Ovary (tissue), 9 donors: ENCODE data around the gene ST8SIA6. TPM values are rescaled to one million over a fixed set of nuclear protein-coding genes. Genes with fewer than 3 reads are reported as not detected.

ENCODE experiments used
- DNase-seq, 5 donors: peaks; one replicate each; pipeline ENCODE4 v3.0.0-alpha.2; 2019 to 2020
- H3K27ac ChIP-seq, 2 donors: fragments of 200-600 bp; one replicate each; pipeline versions ENCODE4 v1.5.1 to v1.8.0; 2019 to 2022
- H3K27me3 ChIP-seq: fragments of 200-600 bp; one replicate; pipeline ENCODE4 v1.8.0; 2022
- H3K36me3 ChIP-seq: fragments of 200-600 bp; sonication (generic); one replicate; pipeline ENCODE4 v1.5.1; 2019
- H3K4me1 ChIP-seq: one replicate; pipeline ENCODE4 v1.8.1; 2013; ENCODE audit warnings: mild to moderate bottlenecking, moderate library complexity; ENCODE audit not compliant: insufficient read depth
- H3K4me3 ChIP-seq: fragments of 200-600 bp; sonication (generic); one replicate; pipeline ENCODE4 v1.5.1; 2017
- H3K9me3 ChIP-seq, 2 donors: fragments of 200-600 bp in 1 of 2; sonication (generic) in 1 of 2; one replicate each; pipeline versions ENCODE4 v1.5.1 to v1.8.1; 2013 to 2019; ENCODE audit warnings: mild to moderate bottlenecking in 1 of 2, moderate library complexity in 1 of 2
- CTCF ChIP-seq, 3 donors: fragments of 450-650 bp in 2 of 3; fragments of 200-600 bp in 1 of 3; IDR thresholded peaks; one replicate each; pipeline versions ENCODE4 v1.5.1 to v1.8.0; 2016 to 2022; ENCODE audit warnings: antibody characterized with exemption in 3 of 3, mild to moderate bottlenecking in 1 of 3
- EP300 ChIP-seq: sonication (generic); formaldehyde crosslinking; IDR thresholded peaks from one replicate; pipeline ENCODE4 v1.6.1; 2017; ENCODE audit warnings: antibody characterized with exemption
- POLR2A ChIP-seq: fragments of 450-650 bp; IDR thresholded peaks from one replicate; pipeline ENCODE4 v1.6.1; 2017; ENCODE audit warnings: antibody characterized with exemption, mild to moderate bottlenecking, moderate library complexity
- WGBS, 3 donors: extraction: QIAGEN DNeasy Blood & Tissue Kit in 1 of 3; methylation state at CpG; one replicate each; pipeline versions ENCODE4 v1.1.5 to v1.1.7; 2013 to 2017; 5-methylcytosine and 5-hydroxymethylcytosine counted together
- intact Hi-C, 4 donors: fragments of 100-400 bp; cut with DNase I; formaldehyde crosslinking; loops; one replicate each; pipeline versions ENCODE4 v1.11.0 to v1.15.1; 2022 to 2023
- polyA plus RNA-seq, 2 donors: library from polyadenylated mRNA; stranded (reverse); fragments of 200-250 nt in 1 of 2; fragments of 350-450 nt in 1 of 2; fragmentation: Illumina TruSeq in 1 of 2; extraction: RNeasy Lipid Tissue Mini Kit (QIAGEN cat#74804) in 1 of 2; gene quantifications; one replicate each; pipeline ENCODE4 v1.2.3, GENCODE V29; 2013 to 2014
- total RNA-seq, 7 donors: library from RNA; depleted of rRNA in 2 of 7; stranded (reverse); fragments of >200 nt in 2 of 7; fragmentation: NEBNext Ultra II Directional in 3 of 7; extraction: Animal tissue kit (Norgen Biotek cat#: 25700) in 3 of 7; gene quantifications; one replicate each; pipeline versions ENCODE4 v1.1.0 to v1.2.4, GENCODE V29; 2016 to 2023
- donor health status: DM: no; HTN: no; CAD: no; lungs with moderate emphysema.
- donor health status: DM: no; HTN: no; CAD: no.
- donor health status: Bipolar disorder and iron deficiency.
- donor health status: DM: yes; HTN: yes; CAD: no.
- donor health status: DM: no; HTN: no; CAD: no.
- donor health status: DM: yes; HTN: yes; CAD: no.

ST8SIA6 gene
- total and polyA plus RNA-seq, 9 donors, result 0.22 to 2.1 (median 0.95) TPM; not detected in 1

GRCh38 chr10:17479822-17480221, 25.4 kb upstream of the ST8SIA6 start:
- Histone ChIP-seq H3K36me3 (no peaks in the 10 kb centered on the region), H3K4me3 (no peak overlapping the region), H3K9me3 (no peaks in the 10 kb centered on the region), H3K27me3 (no peaks in the 10 kb centered on the region), H3K27ac (no peak overlapping the region), H3K4me1 (no peaks in the 10 kb centered on the region)
- no peak for TF ChIP-seq POLR2A
- WGBS, 3 donors, result 76 to 87% (median 81%) methylated on average over 3 of the region's 3 CpGs
- intact Hi-C loops, result no loop called here
- no peak for DNase-seq

DNA sequence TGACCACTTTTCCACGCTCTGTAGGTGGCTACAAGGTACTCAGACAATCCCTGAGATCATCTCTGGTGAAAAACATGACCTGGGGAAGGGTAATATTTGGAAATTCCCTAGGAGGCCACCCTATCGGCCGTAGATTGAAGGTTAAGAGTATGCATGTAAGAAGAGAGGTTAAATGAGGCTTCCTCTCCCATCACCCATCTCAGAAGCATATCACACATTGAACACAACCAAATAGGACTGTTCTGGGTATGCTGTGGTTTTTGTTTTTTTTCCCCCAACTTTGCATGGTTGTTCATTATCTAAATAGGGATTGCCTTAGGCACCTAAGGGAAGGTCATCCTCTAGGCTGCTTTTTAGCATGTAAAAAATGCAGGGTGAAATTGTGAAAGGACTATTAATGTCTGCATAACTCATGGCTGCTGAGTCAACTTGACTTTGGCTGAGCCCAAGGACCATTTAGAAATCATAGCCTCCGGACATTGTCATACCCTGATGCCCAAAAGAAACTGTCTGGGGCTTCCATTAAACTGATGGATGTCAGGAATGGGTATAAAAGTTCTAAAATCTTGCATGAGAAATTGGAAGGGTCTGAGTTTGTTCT, 24.7 kb upstream of the ST8SIA6 start:
- 91 to 93% (median 91%) methylated on average over 4 of the region's 4 CpGs for WGBS, 3 donors
- Histone ChIP-seq H3K36me3 (no peaks in the 10 kb centered on the region), H3K9me3 (no peaks in the 10 kb centered on the region), H3K4me1 (no peaks in the 10 kb centered on the region), H3K27ac (no peak overlapping the region), H3K27me3 (no peaks in the 10 kb centered on the region), H3K4me3 (no peak overlapping the region)
- TF ChIP-seq POLR2A, result no peak
- no peak for TF ChIP-seq EP300
- TF ChIP-seq CTCF (IDR thresholded peaks at IDR 0.05), result no peak
- intact Hi-C loops, result no loop called here
- DNase-seq, result no peak

- intact Hi-C loops, result no loop called here
- DNase-seq, result no peak
- H3K9me3 ChIP-seq, result no peaks in the 10 kb centered on the region
- no peaks in the 10 kb centered on the region for H3K27me3 ChIP-seq
- no peak overlapping the region for H3K4me3 ChIP-seq
- WGBS, 3 donors, result 96 to 100% (median 98%) methylated on average over 1 of the region's 1 CpG
- H3K27ac ChIP-seq, result no peak overlapping the region
- TF ChIP-seq EP300 (no peak), POLR2A (no peak), CTCF (IDR thresholded peaks at IDR 0.05) (no peak)
- no peaks in the 10 kb centered on the region for H3K4me1 ChIP-seq
- no peaks in the 10 kb centered on the region for H3K36me3 ChIP-seq
Observed at GRCh38 chr10:17476073-17476472, 21.7 kb upstream of the ST8SIA6 start.

DNA sequence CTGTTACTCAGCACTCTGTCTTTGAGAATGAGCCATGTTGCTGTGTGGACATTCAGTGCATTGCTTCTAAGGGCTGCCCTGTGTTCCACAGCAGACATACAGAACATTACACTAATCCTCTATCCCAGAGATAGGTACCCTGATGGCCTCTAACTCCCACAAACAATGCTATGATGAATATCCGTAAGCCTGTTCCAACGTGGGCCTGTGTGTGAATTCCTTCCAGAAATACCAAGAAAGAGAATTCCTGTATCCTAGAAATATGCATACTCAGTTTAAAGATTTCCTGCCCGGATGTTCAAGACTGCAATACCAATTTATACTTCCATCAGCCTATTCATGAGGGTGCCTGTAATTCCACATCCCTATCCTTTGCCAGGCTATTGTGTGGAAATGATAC, 21.3 kb upstream of the ST8SIA6 start:
- H3K27ac ChIP-seq, result no peak overlapping the region
- WGBS, 3 donors, result 58 to 64% (median 61%) methylated on average over 3 of the region's 3 CpGs
- intact Hi-C loops, result no loop called here
- no peaks in the 10 kb centered on the region for H3K4me1 ChIP-seq
- H3K4me3 ChIP-seq, result no peak overlapping the region
- TF ChIP-seq CTCF (IDR thresholded peaks at IDR 0.05) (no peak), POLR2A (no peak), EP300 (no peak)
- no peaks in the 10 kb centered on the region for H3K27me3 ChIP-seq
- DNase-seq, result no peak
- H3K36me3 ChIP-seq, result no peaks in the 10 kb centered on the region
- no peaks in the 10 kb centered on the region for H3K9me3 ChIP-seq

DNA sequence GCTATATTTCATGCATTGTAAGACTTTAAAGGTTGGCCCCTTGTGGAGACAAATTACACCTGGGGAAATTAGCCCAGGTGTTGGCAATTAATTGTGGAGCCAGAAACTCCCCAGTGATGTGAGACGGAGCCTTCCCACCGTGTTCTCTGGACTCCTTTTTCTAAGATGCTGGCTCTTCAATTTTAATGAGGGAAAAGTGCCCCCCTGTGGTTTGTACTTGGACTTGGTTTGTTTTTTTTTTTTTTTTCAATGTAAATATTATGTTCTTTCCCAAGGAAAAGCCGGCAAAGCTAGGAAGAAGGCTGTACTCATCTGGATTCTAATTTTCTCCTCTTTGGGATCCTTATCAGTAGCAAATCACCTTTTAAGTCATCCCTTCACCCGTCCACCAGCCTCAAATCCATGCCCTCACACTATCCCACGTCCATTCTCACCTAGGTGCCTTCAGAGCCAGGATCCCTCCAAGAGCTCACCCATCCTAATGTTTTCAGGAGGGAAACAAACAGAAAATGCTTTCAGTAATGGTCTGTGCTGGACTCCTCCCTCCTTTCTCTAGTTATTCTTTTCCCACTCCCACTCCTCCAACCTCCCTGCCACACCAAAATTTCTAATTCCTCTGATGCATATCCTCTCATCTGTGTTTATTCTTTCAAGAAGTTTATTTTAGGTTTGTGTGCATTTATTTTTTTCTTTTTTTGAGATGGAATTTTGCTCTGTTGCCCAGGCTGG, 20.4 kb upstream of the ST8SIA6 start:
- Histone ChIP-seq H3K27ac (no peak overlapping the region), H3K4me3 (no peak overlapping the region), H3K36me3 (no peaks in the 10 kb centered on the region), H3K4me1 (no peaks in the 10 kb centered on the region), H3K9me3 (no peaks in the 10 kb centered on the region), H3K27me3 (no peaks in the 10 kb centered on the region)
- 7 to 23% (median 19%) methylated on average over 5 of the region's 5 CpGs for WGBS, 3 donors
- DNase-seq, result no peak
- intact Hi-C loops, result no loop called here
- TF ChIP-seq EP300, result no peak
- TF ChIP-seq POLR2A, result no peak
- no peak for TF ChIP-seq CTCF (IDR thresholded peaks at IDR 0.05)
